ENCODE results near the gene NR1D1.

GRCh38 chr17:40087049-40087794, 13.2 kb downstream of the NR1D1 start:
- TF ChIP-seq, protein P1, sequence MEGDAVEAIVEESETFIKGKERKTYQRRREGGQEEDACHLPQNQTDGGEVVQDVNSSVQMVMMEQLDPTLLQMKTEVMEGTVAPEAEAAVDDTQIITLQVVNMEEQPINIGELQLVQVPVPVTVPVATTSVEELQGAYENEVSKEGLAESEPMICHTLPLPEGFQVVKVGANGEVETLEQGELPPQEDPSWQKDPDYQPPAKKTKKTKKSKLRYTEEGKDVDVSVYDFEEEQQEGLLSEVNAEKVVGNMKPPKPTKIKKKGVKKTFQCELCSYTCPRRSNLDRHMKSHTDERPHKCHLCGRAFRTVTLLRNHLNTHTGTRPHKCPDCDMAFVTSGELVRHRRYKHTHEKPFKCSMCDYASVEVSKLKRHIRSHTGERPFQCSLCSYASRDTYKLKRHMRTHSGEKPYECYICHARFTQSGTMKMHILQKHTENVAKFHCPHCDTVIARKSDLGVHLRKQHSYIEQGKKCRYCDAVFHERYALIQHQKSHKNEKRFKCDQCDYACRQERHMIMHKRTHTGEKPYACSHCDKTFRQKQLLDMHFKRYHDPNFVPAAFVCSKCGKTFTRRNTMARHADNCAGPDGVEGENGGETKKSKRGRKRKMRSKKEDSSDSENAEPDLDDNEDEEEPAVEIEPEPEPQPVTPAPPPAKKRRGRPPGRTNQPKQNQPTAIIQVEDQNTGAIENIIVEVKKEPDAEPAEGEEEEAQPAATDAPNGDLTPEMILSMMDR (IDR thresholded peaks at IDR 0.05; ENCODE audit: low read depth, low read length, poor library complexity, severe bottlenecking), result no peak
- TF ChIP-seq EZH2phosphoT487 (IDR thresholded peaks at IDR 0.05; ENCODE audit: borderline replicate concordance, low read length), result no peak

Measured in DOHH2 (cell line).